Esophagus muscularis mucosa (tissue), 4 donors: ENCODE results near the gene FNBP1. TPM values are rescaled to one million over a fixed set of nuclear protein-coding genes. Genes with fewer than 3 reads are reported as not detected.
A peak's percentile ranks its signal among the peaks of the same experiment; 100 is the strongest.
"Not testable (repeated sequence)": the region's sequence is repeated elsewhere in the genome, so short reads cannot be mapped to it uniquely, and the experiment has no call there.

Experiments
- DNase-seq: peaks from one replicate; pipeline ENCODE4 v3.0.0-alpha.2; 2017; ENCODE audit errors: extremely low spot score
- H3K27ac ChIP-seq, 4 donors: fragments of 200-600 bp; sonication (generic); replicated peaks in 1 of 4; 1 replicate in 3 of 4; 2 replicates in 1 of 4; pipeline ENCODE4 v1.5.1; 2016 to 2019; ENCODE audit warnings: mild to moderate bottlenecking in 1 of 4
- H3K27me3 ChIP-seq, 4 donors: fragments of 200-600 bp; sonication (generic); one replicate each; pipeline versions ENCODE4 v1.5.1 to v1.6.0; 2016 to 2019
- H3K36me3 ChIP-seq, 4 donors: fragments of 200-600 bp; sonication (generic); one replicate each; pipeline ENCODE4 v1.5.1; 2016 to 2019
- H3K4me1 ChIP-seq, 4 donors: fragments of 200-600 bp; sonication (generic); one replicate each; pipeline ENCODE4 v1.5.1; 2016 to 2019
- H3K4me3 ChIP-seq, 4 donors: fragments of 200-600 bp; sonication (generic); 1 replicate in 2 of 4; 2 replicates in 2 of 4; pipeline ENCODE4 v1.5.1; 2016 to 2019; ENCODE audit warnings: mild to moderate bottlenecking in 4 of 4, moderate library complexity in 1 of 4
- H3K9me3 ChIP-seq, 4 donors: fragments of 200-600 bp; sonication (generic); 1 replicate in 3 of 4; 2 replicates in 1 of 4; pipeline ENCODE4 v1.5.1; 2016 to 2019
- EP300 ChIP-seq: sonication (generic); formaldehyde crosslinking; IDR thresholded peaks from one replicate; pipeline ENCODE4 v1.6.1; 2017; ENCODE audit warnings: antibody characterized with exemption
- POLR2A ChIP-seq: fragments of 450-650 bp; IDR thresholded peaks from one replicate; pipeline ENCODE4 v1.6.1; 2017; ENCODE audit warnings: antibody characterized with exemption, moderate library complexity, mild to moderate bottlenecking, low read depth
- POLR2AphosphoS5 ChIP-seq, 2 donors: sonication (generic); formaldehyde crosslinking; IDR thresholded peaks; one replicate each; pipeline ENCODE4 v1.6.1; 2017; ENCODE audit warnings: antibody characterized with exemption in 2 of 2
- WGBS: methylation state at CpG from one replicate; pipeline ENCODE4 v1.1.5; 2018; 5-methylcytosine and 5-hydroxymethylcytosine counted together
- intact Hi-C: fragments of 100-400 bp; cut with DNase I; formaldehyde crosslinking; loops from one replicate; pipeline ENCODE4 v1.15.1; 2023
- total RNA-seq, 4 donors: library from RNA; depleted of rRNA; stranded (reverse); fragments of >200 nt; gene quantifications; one replicate each; pipeline versions ENCODE4 v1.1.0 to v1.2.1, GENCODE V29; 2016
- TF ChIP-seq, protein P1 (sequence below), 3 experiments: fragments of 200-600 bp in 2 of 3; fragments of 450-650 bp in 1 of 3; sonication (generic) in 2 of 3; IDR thresholded peaks; one replicate each; pipeline ENCODE4 v1.5.1; 2017 to 2019; ENCODE audit warnings: antibody characterized with exemption in 3 of 3, mild to moderate bottlenecking in 2 of 3, moderate library complexity in 1 of 3

The FNBP1 gene
- total RNA-seq, 4 donors from 2014 or later: 177 to 317 (median 254) TPM

DNA sequence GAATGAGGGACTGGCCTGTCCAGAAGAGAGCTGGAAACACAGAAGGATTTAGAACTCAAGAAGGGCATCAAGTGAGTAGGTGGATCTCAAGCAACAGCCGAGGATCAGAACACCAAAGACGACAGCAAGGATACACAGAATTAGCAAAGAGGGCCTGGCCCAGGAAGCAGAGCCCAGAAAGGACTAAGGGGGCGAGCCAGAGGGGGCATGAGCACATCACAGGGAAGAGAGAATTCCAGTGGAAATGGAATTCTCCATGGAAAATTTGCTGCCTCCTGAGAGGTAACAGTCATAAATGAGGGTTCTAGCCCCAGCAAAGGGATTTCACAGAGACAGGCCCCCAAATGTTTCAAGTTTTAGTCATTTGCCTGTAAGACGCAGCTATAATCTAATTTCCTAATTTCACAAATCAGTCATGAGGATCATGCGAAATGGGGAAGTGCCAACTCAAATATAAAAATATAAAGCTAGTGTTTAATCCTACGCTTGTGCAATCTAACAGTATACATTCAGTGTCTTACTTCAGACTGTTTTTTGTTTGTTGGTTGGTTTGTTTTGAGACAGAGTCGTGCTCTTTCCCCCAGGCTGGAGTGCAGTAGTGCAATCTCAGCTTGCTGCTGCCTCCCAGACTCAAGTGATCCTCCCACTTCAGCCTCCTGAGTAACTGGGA, 46.7 kb downstream of the FNBP1 start:
- H3K27me3 ChIP-seq: no peaks in the 10 kb centered on the region
- no peak for DNase-seq
- intact Hi-C loops: no loop called here
- no peaks in the 10 kb centered on the region for H3K9me3 ChIP-seq
- no peak overlapping the region for H3K4me3 ChIP-seq
- H3K27ac ChIP-seq: peak overlapping the region; percentile 71 to 81 (median 80)
- H3K36me3 ChIP-seq: peaks cover 0 to 14% (median 4%) of the 10 kb centered on the region in 4 donors
- peaks cover 16 to 93% (median 91%) of the 10 kb centered on the region in 4 donors for H3K4me1 ChIP-seq
- 52% methylated on average over 7 of the region's 7 CpGs for WGBS
- TF ChIP-seq POLR2A (no peak), EP300 (no peak)

DNA sequence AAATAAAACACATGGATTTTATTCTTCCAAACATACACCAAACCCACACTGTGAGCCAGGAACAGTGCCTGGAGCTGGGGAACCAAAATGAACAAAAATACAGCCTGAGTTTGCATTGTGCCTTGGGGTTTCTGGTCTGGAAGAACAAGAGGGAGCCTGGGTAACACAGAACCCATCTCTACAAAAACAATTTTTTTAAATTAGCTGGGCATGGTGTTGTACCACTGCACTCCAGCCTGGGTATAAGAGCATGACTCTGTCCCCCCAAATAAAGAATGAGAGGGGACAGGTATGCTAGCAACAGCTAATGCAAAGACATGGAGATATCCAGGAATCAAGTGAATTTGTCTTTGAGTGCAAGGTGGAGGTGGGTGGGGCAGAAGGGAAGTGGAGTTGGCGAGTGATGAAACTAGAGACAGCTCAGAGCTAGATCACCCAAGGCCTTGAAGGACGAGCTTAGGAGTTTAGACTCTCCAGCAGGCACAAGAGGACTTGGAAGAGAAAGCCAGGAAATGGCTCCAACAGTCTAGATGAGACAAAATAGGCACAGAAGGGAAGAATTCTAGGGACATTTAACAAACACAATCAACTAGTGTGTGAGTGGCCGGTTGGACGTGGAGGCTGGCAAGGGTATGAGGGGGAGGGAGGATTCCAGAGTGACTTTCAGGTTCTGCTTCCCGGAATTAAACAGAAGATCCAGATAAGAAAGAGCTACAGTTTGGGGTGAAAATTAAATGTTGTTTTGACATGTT, 47.4 kb downstream of the FNBP1 start:
- no peak overlapping the region for H3K4me3 ChIP-seq
- DNase-seq: no peak
- peaks cover 16 to 100% (median 92%) of the 10 kb centered on the region in 4 donors for H3K4me1 ChIP-seq
- TF ChIP-seq, protein P1, sequence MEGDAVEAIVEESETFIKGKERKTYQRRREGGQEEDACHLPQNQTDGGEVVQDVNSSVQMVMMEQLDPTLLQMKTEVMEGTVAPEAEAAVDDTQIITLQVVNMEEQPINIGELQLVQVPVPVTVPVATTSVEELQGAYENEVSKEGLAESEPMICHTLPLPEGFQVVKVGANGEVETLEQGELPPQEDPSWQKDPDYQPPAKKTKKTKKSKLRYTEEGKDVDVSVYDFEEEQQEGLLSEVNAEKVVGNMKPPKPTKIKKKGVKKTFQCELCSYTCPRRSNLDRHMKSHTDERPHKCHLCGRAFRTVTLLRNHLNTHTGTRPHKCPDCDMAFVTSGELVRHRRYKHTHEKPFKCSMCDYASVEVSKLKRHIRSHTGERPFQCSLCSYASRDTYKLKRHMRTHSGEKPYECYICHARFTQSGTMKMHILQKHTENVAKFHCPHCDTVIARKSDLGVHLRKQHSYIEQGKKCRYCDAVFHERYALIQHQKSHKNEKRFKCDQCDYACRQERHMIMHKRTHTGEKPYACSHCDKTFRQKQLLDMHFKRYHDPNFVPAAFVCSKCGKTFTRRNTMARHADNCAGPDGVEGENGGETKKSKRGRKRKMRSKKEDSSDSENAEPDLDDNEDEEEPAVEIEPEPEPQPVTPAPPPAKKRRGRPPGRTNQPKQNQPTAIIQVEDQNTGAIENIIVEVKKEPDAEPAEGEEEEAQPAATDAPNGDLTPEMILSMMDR (IDR thresholded peaks at IDR 0.05): no peak
- TF ChIP-seq POLR2AphosphoS5 (IDR thresholded peaks at IDR 0.05): peak in 1 of 2 donors; percentile 1
- intact Hi-C loops: no loop called here
- H3K27ac ChIP-seq: peak overlapping the region; percentile 71 to 81 (median 80)
- H3K9me3 ChIP-seq: no peaks in the 10 kb centered on the region
- WGBS: 27% methylated on average over 5 of the region's 5 CpGs
- H3K27me3 ChIP-seq: no peaks in the 10 kb centered on the region
- peaks cover 0 to 14% (median 4%) of the 10 kb centered on the region in 4 donors for H3K36me3 ChIP-seq

DNA sequence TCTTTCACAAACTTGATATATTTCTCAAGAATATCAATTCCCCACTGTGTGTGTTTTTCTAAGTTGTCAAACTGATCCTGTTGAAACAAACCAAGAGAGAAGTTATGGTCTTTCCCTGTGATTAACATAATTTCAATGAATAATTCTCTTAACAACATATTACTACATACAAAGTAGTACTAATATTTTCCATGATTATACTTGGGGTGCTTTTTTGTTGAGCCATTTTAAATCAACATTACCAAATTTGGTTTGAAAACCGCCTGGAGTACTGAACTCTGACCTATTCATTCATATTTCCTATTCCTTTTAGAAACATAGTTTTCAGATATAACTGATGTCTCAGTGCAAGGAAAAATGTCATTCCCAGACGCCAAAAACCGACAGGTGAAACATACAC, 48.1 kb downstream of the FNBP1 start:
- Histone ChIP-seq H3K36me3 (peaks cover 0 to 14% (median 4%) of the 10 kb centered on the region in 4 donors), H3K9me3 (no peaks in the 10 kb centered on the region), H3K4me3 (no peak overlapping the region), H3K4me1 (peaks cover 16 to 100% (median 94%) of the 10 kb centered on the region in 4 donors), H3K27me3 (no peaks in the 10 kb centered on the region), H3K27ac (peak overlapping the region; percentile 71 to 81 (median 80))
- WGBS: 49% methylated on average over 3 of the region's 3 CpGs
- TF ChIP-seq, protein P1 (IDR thresholded peaks at IDR 0.05): no peak
- TF ChIP-seq EP300 (no peak), POLR2AphosphoS5 (IDR thresholded peaks at IDR 0.05) (peak in 1 of 2 donors; percentile 27), POLR2A (no peak)
- no peak for DNase-seq
- intact Hi-C loops: no loop called here

DNA sequence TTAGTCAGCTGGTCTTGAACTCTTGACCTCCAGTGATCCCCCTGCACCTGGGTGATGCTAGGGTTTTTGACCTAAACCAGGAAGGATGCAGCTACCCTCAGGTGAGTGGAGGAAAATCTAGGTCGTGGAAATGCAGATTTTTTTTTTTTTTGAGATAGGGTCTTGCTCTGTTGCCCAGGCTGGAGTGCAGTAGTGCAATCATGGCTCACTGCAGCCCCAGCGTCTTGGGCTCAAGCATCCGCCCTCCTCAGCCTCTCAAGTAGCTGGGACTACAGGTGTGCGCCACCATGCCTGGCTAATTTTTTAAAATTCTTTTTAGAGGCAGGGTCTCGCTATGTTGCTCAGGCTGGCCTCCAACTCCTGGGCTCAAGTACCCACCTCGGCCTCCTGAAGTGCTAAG, 51.9 kb downstream of the FNBP1 start:
- intact Hi-C loops, H3K4me3 ChIP-seq, H3K27me3 ChIP-seq, H3K9me3 ChIP-seq, DNase-seq: not testable (repeated sequence)
- peak overlapping the region; percentile 71 to 81 (median 80) for H3K27ac ChIP-seq
- H3K36me3 ChIP-seq: peaks cover 0 to 14% (median 4%) of the 10 kb centered on the region in 4 donors
- peaks cover 9 to 90% (median 81%) of the 10 kb centered on the region in 4 donors for H3K4me1 ChIP-seq
- WGBS: 100% methylated on average over 6 of the region's 6 CpGs

DNA sequence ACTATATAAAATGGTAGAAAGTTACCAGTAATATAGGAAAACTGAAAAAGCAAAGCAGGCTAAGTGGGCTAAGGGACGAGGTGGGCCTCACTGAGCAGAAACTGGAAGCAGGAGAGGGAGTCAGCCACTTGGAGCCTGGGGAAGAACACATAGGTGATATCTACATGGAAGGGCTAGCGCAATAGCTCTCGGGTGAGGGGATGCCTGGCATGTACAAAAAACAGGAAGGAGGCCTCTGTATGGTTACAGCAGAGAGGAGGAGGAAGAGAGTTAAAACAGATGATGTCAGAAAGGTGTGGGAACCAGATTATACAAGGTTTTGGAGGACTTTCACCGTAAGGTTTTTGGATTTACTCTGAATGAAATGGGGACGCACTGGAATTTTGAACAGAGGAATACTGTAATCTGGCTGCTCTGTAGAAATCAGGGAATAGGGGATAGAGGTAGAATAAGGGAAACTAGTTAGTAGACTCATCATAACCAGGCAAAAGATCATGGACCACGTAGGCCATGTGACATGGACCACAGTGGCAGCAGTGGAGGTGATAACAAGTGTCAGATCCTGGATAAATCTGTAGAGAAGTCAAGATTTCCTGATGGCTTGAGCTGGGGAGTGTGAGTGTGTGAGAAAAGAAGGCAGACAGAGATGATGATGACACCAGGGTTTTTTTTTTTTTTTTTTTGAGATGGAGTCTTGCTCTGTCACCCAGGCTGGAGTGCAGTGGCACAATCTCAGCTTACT, 52.5 kb downstream of the FNBP1 start:
- Histone ChIP-seq H3K4me1 (peaks cover 3 to 86% (median 74%) of the 10 kb centered on the region in 4 donors), H3K27me3 (no peaks in the 10 kb centered on the region)

More for the DNA sequence above, 52.5 kb downstream of the FNBP1 start:
- 64% methylated on average over 6 of the region's 6 CpGs for WGBS
- no peak for DNase-seq
- TF ChIP-seq EP300 (no peak), POLR2AphosphoS5 (IDR thresholded peaks at IDR 0.05) (peak in 1 of 2 donors; percentile 5), POLR2A (no peak)
- TF ChIP-seq, protein P1 (IDR thresholded peaks at IDR 0.05): no peak
- Histone ChIP-seq H3K9me3 (no peaks in the 10 kb centered on the region), H3K36me3 (peaks cover 0 to 14% (median 4%) of the 10 kb centered on the region in 4 donors), H3K4me3 (no peak overlapping the region), H3K27ac (peak overlapping the region; percentile 71 to 81 (median 80))
- intact Hi-C loops: no loop called here
